Measurements from ENCODE around the gene LRRC8E.
A peak's percentile ranks its signal among the peaks of the same experiment; 100 is the strongest.
"Not testable (repeated sequence)": the region's sequence is repeated elsewhere in the genome, so short reads cannot be mapped to it uniquely, and the experiment has no call there.

The LRRC8E gene

GRCh38 chr19:7910321-7911161 lies 22.2 kb downstream of the LRRC8E start:
- no peak for DNase-seq

GRCh38 chr19:7911508-7912143 lies 23.3 kb downstream of the LRRC8E start:
- DNase-seq: no peak

GRCh38 chr19:7912144-7912696 lies 23.9 kb downstream of the LRRC8E start:
- DNase-seq: no peak

- DNase-seq: no peak
Observed at GRCh38 chr19:7912697-7913564, 24.6 kb downstream of the LRRC8E start.

- DNase-seq: no peak
Observed at GRCh38 chr19:7913652-7914051, 25.3 kb downstream of the LRRC8E start.

GRCh38 chr19:7914099-7914498 lies 25.8 kb downstream of the LRRC8E start:
- DNase-seq: no peak

GRCh38 chr19:7914598-7915045 lies 26.3 kb downstream of the LRRC8E start, which contains the start of gene TGFBR3L:
TSS of gene TGFBR3L (plus strand) at chr19:7914830.
- DNase-seq: no peak

GRCh38 chr19:7915250-7916102 lies 27.2 kb downstream of the LRRC8E start:
- DNase-seq: no peak

GRCh38 chr19:7916103-7916954 lies 28.0 kb downstream of the LRRC8E start:
- peak; percentile 71 for DNase-seq

- no peak for DNase-seq
Observed at GRCh38 chr19:7916955-7917266, 28.6 kb downstream of the LRRC8E start.

- peak; percentile 64 for DNase-seq
Observed at GRCh38 chr19:7917267-7918061, 29.2 kb downstream of the LRRC8E start.

GRCh38 chr19:7918062-7918614 lies 29.8 kb downstream of the LRRC8E start:
- not testable (repeated sequence) for DNase-seq

GRCh38 chr19:7918615-7919421 lies 30.5 kb downstream of the LRRC8E start:
- DNase-seq: no peak

- peak; percentile 97 for DNase-seq
Observed at GRCh38 chr19:7919610-7920518, 31.6 kb downstream of the LRRC8E start, which contains the start of gene SNAPC2. TSS of gene SNAPC2 (plus strand) at chr19:7920338. CDS start at chr19:7920367, 29 bp downstream.

GRCh38 chr19:7920519-7921301 lies 32.4 kb downstream of the LRRC8E start:
- DNase-seq: peak; percentile 99

- DNase-seq: no peak
Observed at GRCh38 chr19:7921302-7921966, 33.1 kb downstream of the LRRC8E start.
